Mammary epithelial cell (primary cell): ENCODE results near the gene BOD1.
A peak's percentile ranks its signal among the peaks of the same experiment; 100 is the strongest.

Experiments
- EZH2 ChIP-seq: IDR thresholded peaks from 2 replicates; pipeline ENCODE4 v1.6.1; 2012; ENCODE audit warnings: low read length, inconsistent platforms, borderline replicate concordance
- TF ChIP-seq, protein P1 (sequence below), 2 donors: IDR thresholded peaks in 1 of 2; conservative IDR thresholded peaks in 1 of 2; 2 replicates each; pipeline ENCODE4 v1.5.1; 2011 to 2012; ENCODE audit warnings: inconsistent platforms in 2 of 2, low read length in 2 of 2, mild to moderate bottlenecking in 2 of 2, control low read depth in 1 of 2, low read depth in 1 of 2; ENCODE audit not compliant: insufficient read depth in 1 of 2; ENCODE audit errors: extremely low read depth in 1 of 2

DNA sequence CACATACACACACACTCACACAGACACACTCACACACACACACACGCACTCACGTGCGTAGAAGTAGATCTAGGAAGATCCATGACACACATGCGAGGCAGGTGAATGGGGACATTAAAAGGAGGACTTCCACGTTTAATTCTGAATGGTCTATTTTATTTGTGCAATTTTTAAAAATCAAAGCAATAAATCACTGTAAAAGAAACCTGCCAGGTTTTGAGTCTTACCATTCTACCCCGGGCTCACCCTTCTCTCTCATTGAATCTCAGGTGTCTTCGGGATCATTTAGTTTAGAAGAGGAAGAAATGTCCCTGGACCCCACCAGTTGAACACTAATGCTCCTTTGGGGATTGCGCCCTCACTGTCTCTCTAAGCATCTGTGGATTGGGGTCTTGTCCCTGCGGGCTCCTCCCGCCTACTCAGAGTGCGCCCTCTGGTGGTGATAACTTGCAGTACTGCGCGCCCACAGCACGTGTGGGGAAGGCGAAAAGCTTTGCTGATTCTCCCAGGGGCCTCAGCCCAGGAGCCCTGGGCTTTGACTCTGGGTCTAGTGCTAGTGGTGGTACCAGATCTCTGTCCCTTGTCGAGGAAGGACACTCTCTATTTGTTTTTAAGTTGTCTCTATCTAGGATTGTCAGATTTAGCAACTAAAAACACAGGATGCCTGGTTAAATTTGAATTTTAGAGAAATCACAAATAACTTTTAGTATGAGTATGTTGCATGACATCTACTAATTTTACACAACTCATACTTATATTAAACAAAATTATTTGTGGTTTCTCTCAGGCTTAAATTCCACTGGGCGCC lies 34.8 kb downstream of the BOD1 start:
- TF ChIP-seq, protein P1, sequence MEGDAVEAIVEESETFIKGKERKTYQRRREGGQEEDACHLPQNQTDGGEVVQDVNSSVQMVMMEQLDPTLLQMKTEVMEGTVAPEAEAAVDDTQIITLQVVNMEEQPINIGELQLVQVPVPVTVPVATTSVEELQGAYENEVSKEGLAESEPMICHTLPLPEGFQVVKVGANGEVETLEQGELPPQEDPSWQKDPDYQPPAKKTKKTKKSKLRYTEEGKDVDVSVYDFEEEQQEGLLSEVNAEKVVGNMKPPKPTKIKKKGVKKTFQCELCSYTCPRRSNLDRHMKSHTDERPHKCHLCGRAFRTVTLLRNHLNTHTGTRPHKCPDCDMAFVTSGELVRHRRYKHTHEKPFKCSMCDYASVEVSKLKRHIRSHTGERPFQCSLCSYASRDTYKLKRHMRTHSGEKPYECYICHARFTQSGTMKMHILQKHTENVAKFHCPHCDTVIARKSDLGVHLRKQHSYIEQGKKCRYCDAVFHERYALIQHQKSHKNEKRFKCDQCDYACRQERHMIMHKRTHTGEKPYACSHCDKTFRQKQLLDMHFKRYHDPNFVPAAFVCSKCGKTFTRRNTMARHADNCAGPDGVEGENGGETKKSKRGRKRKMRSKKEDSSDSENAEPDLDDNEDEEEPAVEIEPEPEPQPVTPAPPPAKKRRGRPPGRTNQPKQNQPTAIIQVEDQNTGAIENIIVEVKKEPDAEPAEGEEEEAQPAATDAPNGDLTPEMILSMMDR (conservative IDR thresholded peaks at IDR 0.05 in 1 of 2, IDR thresholded peaks at IDR 0.05 in 1 of 2; ENCODE audit: extremely low read depth in 1 of 2, insufficient read depth in 1 of 2, low read depth in 1 of 2, low read length in 2 of 2): peak; percentile 59 to 80
- TF ChIP-seq EZH2: no peak
